GM12878 (cell line): Measurements from ENCODE around the gene KRTAP13-1. TPM values are rescaled to one million over a fixed set of nuclear protein-coding genes. Genes with fewer than 3 reads are reported as not detected.

Source experiments
- ATAC-seq: fragments of 200-7000 bp; cut with Tn5 transposase; 3 replicates; pipeline ENCODE4 v1.9.1; 2020; ENCODE audit warnings: mild to moderate bottlenecking, moderate library complexity
- BruUV-seq: library from RNA; stranded (reverse); fragments of 400-500 nt; replicated peaks from 2 replicates; lab custom pipeline; 2021; lab: Mats Ljungman, UMichigan
- CTCF ChIA-PET: fragments of 300-600 bp; sonication (Branson Sonifier 250); formaldehyde crosslinking; extraction: SDS; loops from one replicate; lab custom pipeline; 2021; ENCODE audit warnings: inconsistent platforms; lab: Yijun Ruan, JAX
- POLR2A ChIA-PET: fragments of 350-600 bp; formaldehyde crosslinking; extraction: SDS; loops from one replicate; lab custom pipeline; 2021; ENCODE audit warnings: inconsistent platforms; lab: Charles Lee
- RAD21 ChIA-PET: fragments of 300-600 bp; sonication (Branson Sonifier 250); formaldehyde crosslinking; loops from one replicate; lab custom pipeline; 2023; ENCODE audit warnings: antibody characterized with exemption; ENCODE audit not compliant: unreplicated experiment; lab: Charles Lee
- SMC1A ChIA-PET: fragments of 300-600 bp; sonication (Branson Sonifier 250); formaldehyde crosslinking; loops from one replicate; lab custom pipeline; 2023; ENCODE audit not compliant: unreplicated experiment, uncharacterized antibody; lab: Charles Lee
- DNase-seq: peaks from one replicate; pipeline ENCODE4 v3.0.0-alpha.2; 2011; ENCODE audit warnings: low read depth, low spot score
- FAIRE-seq: peaks from 3 replicates; lab custom pipeline; 2011; peaks lifted over from hg19 to GRCh38; lab: Jason Lieb, UNC
- H2AFZ ChIP-seq: 2 replicates; pipeline ENCODE4 v1.6.0; 2011; ENCODE audit warnings: low read depth, low read length, control low read depth; ENCODE audit not compliant: control insufficient read depth
- H3K27ac ChIP-seq: 2 replicates; pipeline ENCODE4 v1.5.1; 2011; ENCODE audit warnings: control low read depth; ENCODE audit not compliant: control insufficient read depth, insufficient read depth
- H3K27me3 ChIP-seq, 2 experiments: replicated peaks in 1 of 2; 2 replicates each; pipeline versions ENCODE4 v1.6.0 to v1.6.1; 2011; ENCODE audit warnings: low read length in 1 of 2; ENCODE audit not compliant: control insufficient read depth in 2 of 2, insufficient read depth in 2 of 2
- H3K36me3 ChIP-seq, 2 experiments: 2 replicates each; pipeline ENCODE4 v1.5.1; 2011; ENCODE audit warnings: low read length in 1 of 2; ENCODE audit not compliant: control insufficient read depth in 2 of 2, insufficient read depth in 2 of 2
- H3K4me1 ChIP-seq: 2 replicates; pipeline ENCODE4 v1.6.1; 2011; ENCODE audit warnings: mild to moderate bottlenecking, low read length, moderate library complexity, mixed read lengths; ENCODE audit not compliant: control insufficient read depth, insufficient read depth
- H3K4me2 ChIP-seq: 2 replicates; pipeline ENCODE4 v1.6.0; 2011; ENCODE audit warnings: control low read depth; ENCODE audit not compliant: control insufficient read depth, insufficient read depth
- H3K4me3 ChIP-seq: fragments of 200-600 bp; sonication (generic); 2 replicates; pipeline ENCODE4 v1.5.1; 2016
- H3K79me2 ChIP-seq: 2 replicates; pipeline ENCODE4 v1.6.0; 2011; ENCODE audit warnings: low read length; ENCODE audit not compliant: control insufficient read depth, insufficient read depth
- H3K9ac ChIP-seq: 2 replicates; pipeline ENCODE4 v1.8.0; 2011; ENCODE audit warnings: low read length, control low read depth, mixed read lengths; ENCODE audit not compliant: control insufficient read depth, insufficient read depth
- H3K9me3 ChIP-seq: replicated peaks from 3 replicates; pipeline ENCODE4 v1.5.1; 2011; ENCODE audit warnings: mild to moderate bottlenecking, low read length; ENCODE audit not compliant: control insufficient read depth, insufficient read depth
- H4K20me1 ChIP-seq: 2 replicates; pipeline ENCODE4 v1.6.0; 2011; ENCODE audit not compliant: control insufficient read depth, insufficient read depth
- BACH1 ChIP-seq: fragments of 450-650 bp; IDR thresholded peaks from 2 replicates; pipeline ENCODE4 v1.6.1; 2017; ENCODE audit warnings: mild to moderate bottlenecking, borderline replicate concordance
- BHLHE40 ChIP-seq, 2 experiments: fragments of 450-650 bp in 1 of 2; IDR thresholded peaks; 2 replicates each; pipeline ENCODE4 v1.6.1; 2011 to 2017; ENCODE audit warnings: low read depth in 2 of 2, borderline replicate concordance in 1 of 2, improper control_type of control experiment in 1 of 2, low read length in 1 of 2, mild to moderate bottlenecking in 1 of 2
- CUX1 ChIP-seq: IDR thresholded peaks from 2 replicates; pipeline ENCODE4 v1.6.1; 2012; ENCODE audit warnings: improper control_type of control experiment, low read depth, low read length; ENCODE audit not compliant: insufficient replicate concordance
- ETV6 ChIP-seq, 2 experiments: fragments of 450-650 bp in 1 of 2; IDR thresholded peaks in 1 of 2; conservative IDR thresholded peaks in 1 of 2; 2 replicates each; pipeline ENCODE4 v1.6.1; 2014; ENCODE audit warnings: antibody characterized with exemption in 1 of 2, borderline replicate concordance in 1 of 2, low read depth in 1 of 2, mild to moderate bottlenecking in 1 of 2, moderate library complexity in 1 of 2
- FOXK2 ChIP-seq: fragments of 450-650 bp; IDR thresholded peaks from 2 replicates; pipeline ENCODE4 v1.6.1; 2017; ENCODE audit warnings: mild to moderate bottlenecking, moderate library complexity
- GATAD2B ChIP-seq: fragments of 450-650 bp; conservative IDR thresholded peaks from 2 replicates; pipeline ENCODE4 v1.6.1; 2017; ENCODE audit warnings: low read depth, mild to moderate bottlenecking, moderate library complexity
- KDM1A ChIP-seq: fragments of 200-600 bp; sonication (generic); IDR thresholded peaks from 2 replicates; pipeline ENCODE4 v1.6.1; 2016; ENCODE audit warnings: borderline replicate concordance
- MXI1 ChIP-seq: fragments of 150-350 bp; IDR thresholded peaks from 2 replicates; pipeline ENCODE4 v1.6.1; 2011; ENCODE audit warnings: low read depth, mild to moderate bottlenecking, inconsistent platforms, low read length, improper control_type of control experiment
- PRDM15 ChIP-seq: fragments of 450-650 bp; formaldehyde crosslinking; IDR thresholded peaks from 2 replicates; pipeline ENCODE4 v1.4.0; 2020; ENCODE audit warnings: mild to moderate bottlenecking, moderate library complexity
- RBBP5 ChIP-seq: fragments of 200-600 bp; sonication (generic); conservative IDR thresholded peaks from 2 replicates; pipeline ENCODE4 v1.6.1; 2016
- SMAD1 ChIP-seq: fragments of 450-650 bp; IDR thresholded peaks from 2 replicates; pipeline ENCODE4 v1.6.1; 2018; ENCODE audit warnings: mild to moderate bottlenecking, low read depth; ENCODE audit not compliant: partially characterized antibody
- SMC3 ChIP-seq: IDR thresholded peaks from 2 replicates; pipeline ENCODE4 v1.6.1; 2011; ENCODE audit warnings: low read length, improper control_type of control experiment, borderline replicate concordance
- SREBF1 ChIP-seq: IDR thresholded peaks from 2 replicates; pipeline ENCODE4 v1.6.1; 2012; ENCODE audit warnings: mild to moderate bottlenecking, low read length
- SRF ChIP-seq, 2 experiments: IDR thresholded peaks; 2 replicates each; pipeline ENCODE4 v1.6.1; 2011; ENCODE audit warnings: low read depth in 2 of 2, low read length in 2 of 2, mild to moderate bottlenecking in 1 of 2, moderate library complexity in 1 of 2
- STAT1 ChIP-seq: fragments of 450-650 bp; conservative IDR thresholded peaks from 2 replicates; pipeline ENCODE4 v1.6.1; 2014; ENCODE audit warnings: antibody characterized with exemption, mild to moderate bottlenecking
- STAT3 ChIP-seq: IDR thresholded peaks from 2 replicates; pipeline ENCODE4 v1.6.1; 2011; ENCODE audit warnings: low read depth, low read length, improper control_type of control experiment
- TCF7 ChIP-seq: IDR thresholded peaks from 2 replicates; pipeline ENCODE4 v1.6.1; 2014; ENCODE audit warnings: antibody characterized with exemption, borderline replicate concordance
- ZNF217 ChIP-seq: fragments of 450-650 bp; IDR thresholded peaks from 2 replicates; pipeline ENCODE4 v1.6.1; 2017; ENCODE audit warnings: antibody characterized with exemption, mild to moderate bottlenecking
- in situ Hi-C: fragments of 300-500 bp; cut with MboI; formaldehyde crosslinking; loops from 9 replicates; pipeline ENCODE4 v1.14.3; 2018; ENCODE audit warnings: mixed read lengths
- intact Hi-C: fragments of 100-400 bp; cut with micrococcal nuclease; formaldehyde crosslinking; loops from one replicate; pipeline ENCODE4 v1.14.2; 2022; ENCODE audit not compliant: unreplicated experiment
- polyA plus RNA-seq, 11 experiments: library from polyadenylated mRNA; depleted of rRNA in 4 of 11; unstranded in 6 of 11; stranded (reverse) in 5 of 11; fragments of >200 nt; fragmentation: Nextera tagmentation in 4 of 11; fragmentation: Illumina TruSeq in 1 of 11; extraction: Ambion mirVana in 4 of 11; extraction: Trizol in 1 of 11; gene quantifications; 1 replicate in 1 of 11; 2 replicates in 10 of 11; pipeline versions ENCODE4 v1.2.1 to v1.2.3, GENCODE V29; 2011 to 2016; ENCODE audit warnings: inconsistent platforms in 2 of 11, missing spikeins in 2 of 11, low read depth in 1 of 11
- total RNA-seq, 4 experiments: library from RNA; depleted of rRNA in 3 of 4; stranded (reverse); fragments of >200 nt in 3 of 4; fragmentation: Illumina TruSeq in 1 of 4; extraction: Trizol in 1 of 4; gene quantifications; 2 replicates each; pipeline versions ENCODE4 v1.2.1 to v1.2.3, GENCODE V29; 2013 to 2021

Gene KRTAP13-1
- total and polyA plus RNA-seq, 10 of the 15 experiments (the other 5 are each of a cell fraction or from before 2014, with no cell fraction given), result not detected

GRCh38 chr21:30443226-30443625, 47.4 kb downstream of the KRTAP13-1 start:
- H3K27ac ChIP-seq, result no peak overlapping the region
- FAIRE-seq (no peak), ATAC-seq (no peak), DNase-seq (no peak)
- H3K9me3 ChIP-seq, result no peaks in the 10 kb centered on the region
- H3K27me3 ChIP-seq, result no peaks in the 10 kb centered on the region
- H3K36me3 ChIP-seq, result no peaks in the 10 kb centered on the region
- H3K4me1 ChIP-seq, result no peaks in the 10 kb centered on the region
- no peak overlapping the region for H3K4me2 ChIP-seq
- no TSS peak for BruUV-seq
- in situ Hi-C loops, result no loop called here
- CTCF ChIA-PET, result no interaction called here
- SMC1A ChIA-PET, result no interaction called here
- H3K79me2 ChIP-seq, result no peaks in the 10 kb centered on the region
- H2AFZ ChIP-seq, result no peak overlapping the region
- intact Hi-C loops, result loop anchor here (10.0 kb wide), 1 partner anchor 62 kb away; the partner anchor contains the start of gene KRTAP19-5
- no peak overlapping the region for H3K4me3 ChIP-seq
- POLR2A ChIA-PET, result no interaction called here
- H4K20me1 ChIP-seq, result no peaks in the 10 kb centered on the region
- RAD21 ChIA-PET, result no interaction called here
- no peak overlapping the region for H3K9ac ChIP-seq
- TF ChIP-seq ETV6 (conservative IDR thresholded peaks at IDR 0.05 in 1 of 2, IDR thresholded peaks at IDR 0.05 in 1 of 2; ENCODE audit: borderline replicate concordance in 1 of 2, low read depth in 1 of 2) (no peak), ZNF217 (no peak), CUX1 (no peak), TCF7 (no peak), SMC3 (no peak), BHLHE40 (IDR thresholded peaks at IDR 0.05; ENCODE audit: borderline replicate concordance in 1 of 2, low read depth in 2 of 2, low read length in 1 of 2) (no peak), STAT1 (no peak), SREBF1 (no peak), SRF (IDR thresholded peaks at IDR 0.05; ENCODE audit: low read depth in 2 of 2, low read length in 2 of 2) (no peak), MXI1 (no peak), GATAD2B (no peak), KDM1A (no peak), PRDM15 (CRISPR knock-in tag) (no peak), SMAD1 (no peak), STAT3 (no peak), BACH1 (no peak), RBBP5 (no peak), FOXK2 (no peak)
